H1 (cell line): ENCODE results near the gene AP1M2. TPM values are rescaled to one million over a fixed set of nuclear protein-coding genes. Genes with fewer than 3 reads are reported as not detected.

Experiments
- CTCF ChIA-PET: fragments of 300-600 bp; sonication (Branson Sonifier 250); formaldehyde crosslinking; loops from one replicate; lab custom pipeline; 2021; ENCODE audit not compliant: partially characterized antibody; lab: Charles Lee
- POLR2A ChIA-PET: fragments of 300-600 bp; sonication (Branson Sonifier 250); formaldehyde crosslinking; loops from one replicate; lab custom pipeline; 2021; ENCODE audit warnings: inconsistent platforms; ENCODE audit not compliant: partially characterized antibody; lab: Charles Lee
- DNase-seq, 2 experiments: peaks; one replicate each; pipeline versions ENCODE4 v3.0.0 to v3.0.0-alpha.2; 2010 to 2022; ENCODE audit warnings: low spot score in 2 of 2, low read depth in 1 of 2, mixed read lengths in 1 of 2
- FAIRE-seq: peaks from 2 replicates; lab custom pipeline; 2011; peaks lifted over from hg19 to GRCh38; lab: Jason Lieb, UNC
- H2AFZ ChIP-seq: 2 replicates; pipeline ENCODE4 v1.8.1; 2012; ENCODE audit warnings: low read length, inconsistent platforms
- H2AK5ac ChIP-seq: 2 replicates; pipeline ENCODE4 v1.6.1; 2013; ENCODE audit warnings: low read depth, low read length
- H2BK120ac ChIP-seq: replicated peaks from 2 replicates; pipeline ENCODE3; 2013; ENCODE audit warnings: low read depth, low read length, inconsistent platforms
- H2BK12ac ChIP-seq: 2 replicates; pipeline ENCODE4 v1.6.1; 2013; ENCODE audit warnings: low read depth, low read length
- H2BK15ac ChIP-seq: 2 replicates; pipeline ENCODE4 v1.6.1; 2013; ENCODE audit warnings: low read length
- H2BK20ac ChIP-seq: 2 replicates; pipeline ENCODE4 v1.6.1; 2013; ENCODE audit warnings: low read length
- H2BK5ac ChIP-seq: 2 replicates; pipeline ENCODE4 v1.6.1; 2013; ENCODE audit warnings: low read depth, low read length
- H3K14ac ChIP-seq: 2 replicates; pipeline ENCODE4 v1.6.1; 2013; ENCODE audit warnings: inconsistent platforms; ENCODE audit not compliant: insufficient read length
- H3K18ac ChIP-seq: 2 replicates; pipeline ENCODE4 v1.6.1; 2013; ENCODE audit warnings: low read length; ENCODE audit errors: extremely low read depth
- H3K23ac ChIP-seq: 2 replicates; pipeline ENCODE4 v1.6.1; 2013; ENCODE audit warnings: inconsistent platforms; ENCODE audit not compliant: insufficient read length
- H3K23me2 ChIP-seq: 2 replicates; pipeline ENCODE4 v1.6.1; 2013; ENCODE audit warnings: low read depth, low read length
- H3K27ac ChIP-seq: 2 replicates; pipeline ENCODE4 v1.6.1; 2011; ENCODE audit warnings: low read depth, low read length, inconsistent platforms
- H3K27me3 ChIP-seq, 4 experiments: replicated peaks in 1 of 4; 1 replicate in 1 of 4; 2 replicates in 3 of 4; pipeline versions ENCODE4 v1.6.1 to v1.8.1; 2011 to 2013; ENCODE audit warnings: low read length in 3 of 4, mild to moderate bottlenecking in 3 of 4, inconsistent platforms in 2 of 4, mixed read lengths in 2 of 4, moderate library complexity in 1 of 4; ENCODE audit not compliant: control insufficient read depth in 3 of 4, insufficient read depth in 3 of 4; ENCODE audit errors: extremely low read depth in 1 of 4
- H3K36me3 ChIP-seq, 4 experiments: 2 replicates each; pipeline versions ENCODE4 v1.6.1 to v1.8.1; 2011 to 2013; ENCODE audit warnings: mild to moderate bottlenecking in 4 of 4, low read length in 3 of 4, moderate library complexity in 2 of 4, control low read depth in 1 of 4, inconsistent platforms in 1 of 4; ENCODE audit not compliant: insufficient read depth in 4 of 4, control insufficient read depth in 2 of 4
- H3K4ac ChIP-seq: replicated peaks from 2 replicates; pipeline ENCODE3; 2013; ENCODE audit warnings: low read length, low read depth, mixed read lengths, inconsistent platforms; ENCODE audit not compliant: insufficient read length
- H3K4me1 ChIP-seq, 4 experiments: replicated peaks in 1 of 4; 1 replicate in 1 of 4; 2 replicates in 3 of 4; pipeline versions ENCODE4 v1.6.1 to v1.8.1; 2011 to 2013; ENCODE audit warnings: low read length in 3 of 4, inconsistent platforms in 2 of 4, mixed read lengths in 1 of 4; ENCODE audit not compliant: insufficient read depth in 4 of 4, control insufficient read depth in 3 of 4
- H3K4me2 ChIP-seq, 2 experiments: 2 replicates each; pipeline versions ENCODE4 v1.6.1 to v1.8.1; 2011 to 2013; ENCODE audit warnings: low read depth in 2 of 2, low read length in 2 of 2, control low read depth in 1 of 2, inconsistent platforms in 1 of 2, mild to moderate bottlenecking in 1 of 2; ENCODE audit not compliant: insufficient read depth in 1 of 2
- H3K4me3 ChIP-seq, 4 experiments: fragments of 200-600, 300-600 bp in 1 of 4; sonication (generic), shearing (Covaris generic), sonication (Bioruptor Twin) in 1 of 4; 2 replicates each; pipeline versions ENCODE4 v1.5.1 to v1.8.1; 2011 to 2016; ENCODE audit warnings: low read length in 4 of 4, low read depth in 3 of 4, control low read depth in 2 of 4, inconsistent platforms in 2 of 4, mild to moderate bottlenecking in 2 of 4, mixed read lengths in 1 of 4, moderate library complexity in 1 of 4; ENCODE audit not compliant: insufficient read depth in 2 of 4; ENCODE audit errors: extremely low read depth in 1 of 4
- H3K56ac ChIP-seq: replicated peaks from 2 replicates; pipeline ENCODE3; 2013; ENCODE audit warnings: low read depth, mild to moderate bottlenecking, mixed read lengths, low read length, inconsistent platforms; ENCODE audit not compliant: insufficient read length
- H3K79me1 ChIP-seq: 2 replicates; pipeline ENCODE4 v1.6.1; 2013; ENCODE audit warnings: low read depth, low read length, control low read depth
- H3K79me2 ChIP-seq, 2 experiments: 2 replicates each; pipeline versions ENCODE4 v1.6.1 to v1.8.1; 2012 to 2013; ENCODE audit warnings: low read length in 2 of 2, mild to moderate bottlenecking in 2 of 2, inconsistent platforms in 1 of 2; ENCODE audit not compliant: insufficient read depth in 2 of 2, control insufficient read depth in 1 of 2
- H3K9ac ChIP-seq, 4 experiments: replicated peaks in 1 of 4; 1 replicate in 1 of 4; 2 replicates in 3 of 4; pipeline versions ENCODE4 v1.6.1 to v1.8.1; 2011 to 2013; ENCODE audit warnings: low read depth in 3 of 4, low read length in 3 of 4, control low read depth in 2 of 4, mild to moderate bottlenecking in 2 of 4, moderate library complexity in 2 of 4, inconsistent platforms in 1 of 4; ENCODE audit errors: extremely low read depth in 1 of 4
- H3K9me3 ChIP-seq, 2 experiments: 2 replicates each; pipeline versions ENCODE4 v1.6.1 to v1.8.1; 2012 to 2013; ENCODE audit warnings: mild to moderate bottlenecking in 2 of 2, moderate library complexity in 2 of 2, control low read depth in 1 of 2, inconsistent platforms in 1 of 2, low read depth in 1 of 2, low read length in 1 of 2, mixed read lengths in 1 of 2; ENCODE audit not compliant: insufficient read depth in 2 of 2
- H4K20me1 ChIP-seq, 2 experiments: replicated peaks in 1 of 2; 2 replicates each; pipeline versions ENCODE3 to v1.8.1; 2011 to 2013; ENCODE audit warnings: inconsistent platforms in 2 of 2, low read length in 2 of 2, mild to moderate bottlenecking in 1 of 2; ENCODE audit not compliant: insufficient read depth in 2 of 2, control insufficient read depth in 1 of 2
- H4K5ac ChIP-seq: 2 replicates; pipeline ENCODE4 v1.6.1; 2013; ENCODE audit warnings: low read length, low read depth, mixed read lengths, inconsistent platforms; ENCODE audit not compliant: insufficient read length
- H4K8ac ChIP-seq: 2 replicates; pipeline ENCODE4 v1.8.0; 2013; ENCODE audit warnings: mild to moderate bottlenecking, moderate library complexity, low read length, inconsistent platforms; ENCODE audit not compliant: insufficient read depth; ENCODE audit errors: extremely low read depth
- H4K91ac ChIP-seq: replicated peaks from 2 replicates; pipeline ENCODE3; 2013; ENCODE audit warnings: low read length, mixed read lengths, inconsistent platforms; ENCODE audit not compliant: insufficient read length
- ATF3 ChIP-seq: IDR thresholded peaks from 2 replicates; pipeline ENCODE4 v1.6.1; 2011; ENCODE audit warnings: low read depth, mild to moderate bottlenecking, low read length; ENCODE audit not compliant: insufficient read depth
- BCL11A ChIP-seq, 2 experiments: IDR thresholded peaks; one replicate each; pipeline ENCODE4 v1.6.1; 2011; ENCODE audit warnings: low read depth in 2 of 2, low read length in 2 of 2, mild to moderate bottlenecking in 2 of 2
- EP300 ChIP-seq, 2 experiments: IDR thresholded peaks; 1 replicate in 1 of 2; 2 replicates in 1 of 2; pipeline ENCODE4 v1.6.1; 2011 to 2012; ENCODE audit warnings: low read depth in 2 of 2, low read length in 2 of 2, mild to moderate bottlenecking in 2 of 2, borderline replicate concordance in 1 of 2, inconsistent platforms in 1 of 2, moderate library complexity in 1 of 2
- EZH2 ChIP-seq: fragments of 200-600 bp; sonication (generic); IDR thresholded peaks from 2 replicates; pipeline ENCODE4 v1.7.1; 2012; ENCODE audit warnings: low read depth, mild to moderate bottlenecking, moderate library complexity, low read length, inconsistent platforms; ENCODE audit not compliant: severe bottlenecking
- KDM5A ChIP-seq: fragments of 200-600 bp; IDR thresholded peaks from 2 replicates; pipeline ENCODE4 v1.7.1; 2012; ENCODE audit warnings: mild to moderate bottlenecking, low read length, inconsistent platforms, mixed read lengths
- NRF1 ChIP-seq: IDR thresholded peaks from 2 replicates; pipeline ENCODE4 v1.6.1; 2011; ENCODE audit warnings: mild to moderate bottlenecking, low read depth, low read length, improper control_type of control experiment
- SIX5 ChIP-seq: IDR thresholded peaks from 2 replicates; pipeline ENCODE4 v1.6.1; 2011; ENCODE audit warnings: mild to moderate bottlenecking, low read depth, low read length
- SP2 ChIP-seq: IDR thresholded peaks from 2 replicates; pipeline ENCODE4 v1.6.1; 2012; ENCODE audit warnings: mild to moderate bottlenecking, low read length, inconsistent platforms
- TCF12 ChIP-seq: IDR thresholded peaks from 2 replicates; pipeline ENCODE4 v1.6.1; 2011; ENCODE audit warnings: low read depth, mild to moderate bottlenecking, low read length
- WGBS, 2 experiments: shearing (Covaris generic) in 1 of 2; methylation state at CpG; one replicate each; pipeline versions ENCODE4 v1.1.6 to v1.1.7; 2013 to 2015; ENCODE audit warnings: low lambda C conversion rate in 2 of 2, mixed read lengths in 2 of 2, inconsistent platforms in 1 of 2, low coverage in 1 of 2, missing lambda C conversion rate in 1 of 2; ENCODE audit not compliant: insufficient replicate concordance in 2 of 2, insufficient coverage in 1 of 2, insufficient read length in 1 of 2; ENCODE audit errors: extremely low coverage in 1 of 2, missing lambda C conversion rate in 1 of 2; 5-methylcytosine and 5-hydroxymethylcytosine counted together
- polyA plus RNA-seq, 7 experiments: library from polyadenylated mRNA; depleted of rRNA in 3 of 7; stranded (reverse) in 5 of 7; unstranded in 2 of 7; fragments of >200 nt in 5 of 7; fragments of 200-250 nt in 2 of 7; gene quantifications; 1 replicate in 5 of 7; 2 replicates in 1 of 7; 4 replicates in 1 of 7; pipeline versions ENCODE4 v1.2.1 to v1.2.3, GENCODE V29; 2011 to 2013; ENCODE audit warnings: missing spikeins in 2 of 7, mixed read lengths in 2 of 7
- total RNA-seq: library from RNA; stranded (reverse); fragmentation: NEBNext Ultra II Directional; extraction: Animal tissue kit (Norgen Biotek cat#: 25700); gene quantifications from 2 replicates; pipeline ENCODE4 v1.2.1, GENCODE V29; 2021
- TF ChIP-seq, protein P1 (sequence below): IDR thresholded peaks from 2 replicates; pipeline ENCODE4 v1.6.1; 2012; ENCODE audit warnings: inconsistent platforms

AP1M2 gene
- total and polyA plus RNA-seq, 2 of the 8 experiments (the other 6 are each of a cell fraction or from before 2014, with no cell fraction given), result 140 to 161 TPM

DNA sequence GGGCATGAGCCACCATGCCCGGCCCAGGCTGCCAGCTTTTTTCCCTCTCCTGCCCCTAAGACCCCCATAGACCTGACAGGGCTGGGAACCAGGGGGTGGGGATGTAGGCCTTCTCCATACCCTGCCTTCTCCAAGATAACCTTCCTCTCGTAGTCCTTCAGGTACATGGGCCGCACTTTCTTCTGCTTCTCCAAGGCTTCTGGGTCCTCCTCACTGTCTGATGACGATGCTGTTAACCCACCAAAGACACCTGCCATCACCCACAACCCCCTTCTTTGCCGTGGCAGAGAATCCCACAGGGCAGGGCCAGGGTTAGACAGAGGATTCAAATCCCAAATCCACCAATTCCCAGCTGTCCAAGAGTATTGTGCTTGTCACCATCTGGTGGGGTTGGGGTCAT is 24.5 kb downstream of the AP1M2 start:
- no peak overlapping the region for H3K18ac ChIP-seq
- no peak overlapping the region for H2BK15ac ChIP-seq
- TF ChIP-seq BCL11A (IDR thresholded peaks at IDR 0.05; ENCODE audit: low read depth in 2 of 2, low read length in 2 of 2), result no peak
- no peak for TF ChIP-seq SIX5
- no peak for TF ChIP-seq ATF3
- no peak for TF ChIP-seq EZH2
- no peak for TF ChIP-seq NRF1
- no peak for TF ChIP-seq EP300 (IDR thresholded peaks at IDR 0.05; ENCODE audit: borderline replicate concordance in 1 of 2, low read depth in 2 of 2, low read length in 2 of 2)
- TF ChIP-seq KDM5A, result no peak
- TF ChIP-seq, protein P1, sequence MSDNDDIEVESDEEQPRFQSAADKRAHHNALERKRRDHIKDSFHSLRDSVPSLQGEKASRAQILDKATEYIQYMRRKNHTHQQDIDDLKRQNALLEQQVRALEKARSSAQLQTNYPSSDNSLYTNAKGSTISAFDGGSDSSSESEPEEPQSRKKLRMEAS, result no peak
- TF ChIP-seq SP2, result no peak
- no peak for TF ChIP-seq TCF12
- TF ChIP-seq, all 59 proteins: peak for 0
- DNase-seq (no peak), FAIRE-seq (no peak)
- H3K56ac ChIP-seq, result no peak overlapping the region
- CTCF ChIA-PET, result interaction anchor here (0.6 to 2.4 kb wide), 5 partner anchors 10 to 141 kb away, joined by 5 to 13 read pairs (median 7); no protein-coding TSS in a partner anchor
- H3K27ac ChIP-seq, result no peak overlapping the region
- H3K79me1 ChIP-seq, result peaks cover 4% of the 10 kb centered on the region; the same call in 1 of the 2 replicates
- H3K79me2 ChIP-seq, result peaks cover 0 to 10% of the 10 kb centered on the region in 2 experiments; a peak in 2 of 4 replicates
- peaks cover 2 to 10% of the 10 kb centered on the region in 2 experiments for H4K20me1 ChIP-seq
- H2AK5ac ChIP-seq, result no peak overlapping the region
- peaks cover 12 to 45% (median 31%) of the 10 kb centered on the region in 4 experiments for H3K36me3 ChIP-seq
- no peak overlapping the region for H3K23ac ChIP-seq
- H2BK20ac ChIP-seq, result no peak overlapping the region
- no peak overlapping the region for H3K4me2 ChIP-seq
- no peak overlapping the region for H4K8ac ChIP-seq
- H3K4me1 ChIP-seq, result peaks cover 0 to 12% (median 6%) of the 10 kb centered on the region in 4 experiments; a peak in 4 of 7 replicates
- no peak overlapping the region for H4K91ac ChIP-seq
- POLR2A ChIA-PET, result interaction anchor here (1.8 to 5.3 kb wide), 2 partner anchors 10 to 87 kb away, joined by 4 to 41 read pairs; no protein-coding TSS in a partner anchor
- H3K4ac ChIP-seq, result no peak overlapping the region
- no peak overlapping the region for H2BK120ac ChIP-seq
- H2AFZ ChIP-seq, result no peak overlapping the region
- 89% methylated on average over 5 of the region's 5 CpGs; no CpG with 5 or more reads in 1 of the 2 experiments for WGBS, 2 experiments
- no peaks in the 10 kb centered on the region for H3K9me3 ChIP-seq
- no peak overlapping the region for H3K4me3 ChIP-seq
- no peak overlapping the region for H4K5ac ChIP-seq
- no peak overlapping the region for H2BK5ac ChIP-seq
- peaks cover 8% of the 10 kb centered on the region; the same call in 1 of the 2 replicates for H3K23me2 ChIP-seq
- H2BK12ac ChIP-seq, result no peak overlapping the region
- H3K9ac ChIP-seq, result no peak overlapping the region; a peak in 2 of 7 replicates
- H3K27me3 ChIP-seq, result peaks cover 0 to 8% (median 7%) of the 10 kb centered on the region in 4 experiments; a peak in 3 of 7 replicates
- no peak overlapping the region for H3K14ac ChIP-seq
